Coronary artery (tissue), 2 donors: ENCODE results near the gene SHROOM3.

Experiments used
- DNase-seq: peaks from one replicate; pipeline ENCODE4 v3.0.0-alpha.2; 2017; ENCODE audit warnings: low spot score
- H3K27ac ChIP-seq, 2 donors: fragments of 200-600 bp; sonication (generic); one replicate each; pipeline ENCODE4 v1.5.1; 2016 to 2019
- H3K4me3 ChIP-seq: fragments of 200-600 bp; sonication (generic); 2 replicates; pipeline ENCODE4 v1.5.1; 2016; ENCODE audit warnings: mild to moderate bottlenecking, moderate library complexity
- CTCF ChIP-seq: fragments of 200-600 bp; sonication (generic); IDR thresholded peaks from one replicate; pipeline ENCODE4 v1.5.1; 2019; ENCODE audit warnings: antibody characterized with exemption

Gene SHROOM3

GRCh38 chr4:76677571-76678326 is 242.7 kb downstream of the SHROOM3 start:
- no peak for DNase-seq
- TF ChIP-seq CTCF = no peak
- H3K4me3 ChIP-seq = no peak overlapping the region
- peak overlapping the region; percentile 58 to 63 for H3K27ac ChIP-seq

GRCh38 chr4:76679691-76680090 is 244.7 kb downstream of the SHROOM3 start:
- TF ChIP-seq CTCF = no peak
- DNase-seq = no peak
- Histone ChIP-seq H3K27ac (peak overlapping the region in 1 of 2 donors; percentile 21), H3K4me3 (no peak overlapping the region)

- Histone ChIP-seq H3K27ac (peak overlapping the region in 1 of 2 donors; percentile 80), H3K4me3 (no peak overlapping the region)
- no peak for TF ChIP-seq CTCF
- DNase-seq = no peak
Observed at GRCh38 chr4:76680952-76681351, 245.9 kb downstream of the SHROOM3 start.

DNA sequence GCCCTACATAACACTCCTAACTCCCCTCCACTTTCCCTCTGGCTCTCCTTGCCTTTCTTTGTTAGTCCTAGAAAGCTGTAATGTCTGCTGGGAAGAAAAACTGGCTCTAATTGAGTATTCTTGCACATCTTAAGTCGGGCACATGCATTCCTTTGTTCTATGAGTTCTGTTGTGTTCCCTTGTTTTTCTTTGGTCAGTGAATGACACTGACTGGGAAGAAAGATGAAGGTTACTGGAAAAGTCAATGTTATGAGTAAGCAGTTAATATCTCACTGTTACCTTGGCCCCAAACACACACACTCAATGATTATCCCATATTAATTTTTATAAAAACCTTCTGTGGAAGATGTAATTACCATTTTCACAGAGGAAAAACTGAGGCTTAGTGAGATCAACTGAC is 247.0 kb downstream of the SHROOM3 start:
- TF ChIP-seq CTCF = no peak
- DNase-seq = no peak
- Histone ChIP-seq H3K4me3 (peak overlapping the region; percentile 16), H3K27ac (peak overlapping the region in 1 of 2 donors; percentile 80)

- TF ChIP-seq CTCF = no peak
- no peak overlapping the region for H3K4me3 ChIP-seq
- H3K27ac ChIP-seq = no peak overlapping the region
- no peak for DNase-seq
Observed at GRCh38 chr4:76683144-76683543, 248.1 kb downstream of the SHROOM3 start.

DNA sequence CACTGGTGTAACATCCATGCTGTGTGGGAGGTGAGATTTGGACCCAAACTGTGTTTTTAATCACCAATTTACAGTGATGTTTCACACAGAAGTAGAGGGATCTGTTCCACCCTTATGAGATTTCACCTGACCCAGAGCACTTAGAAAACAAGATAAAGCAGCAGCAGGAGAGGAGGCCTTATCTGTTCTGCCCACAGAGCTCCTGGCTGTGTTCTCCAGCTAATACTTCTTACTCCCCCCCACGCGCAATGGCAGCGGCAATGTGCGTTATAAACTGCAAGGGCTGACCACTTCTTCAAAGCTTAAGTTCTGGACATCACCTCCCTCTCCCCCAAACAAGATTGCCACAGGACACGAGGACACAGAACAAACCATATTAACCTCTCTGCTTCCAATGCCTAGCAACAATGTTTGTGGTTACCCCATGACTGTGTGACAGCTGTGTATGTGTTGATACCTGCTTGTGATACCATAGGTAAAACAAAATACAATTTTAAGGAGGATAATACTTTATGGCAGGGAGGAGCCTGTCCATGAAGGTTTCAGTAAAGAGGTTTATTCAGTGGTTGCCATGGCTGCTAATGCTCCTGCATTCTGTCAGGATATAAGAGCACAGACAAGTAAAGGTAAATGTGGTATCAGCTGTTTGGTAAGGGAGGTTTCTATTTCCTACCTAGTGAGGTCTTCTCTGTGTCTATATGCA is 252.9 kb downstream of the SHROOM3 start:
- Histone ChIP-seq H3K4me3 (peak overlapping the region; percentile 69), H3K27ac (peak overlapping the region; percentile 80 to 87)
- no peak for TF ChIP-seq CTCF
- DNase-seq = no peak
